ENCODE data around the gene CABP2. TPM values are rescaled to one million over a fixed set of nuclear protein-coding genes. Genes with fewer than 3 reads are reported as not detected.
A peak's percentile ranks its signal among the peaks of the same experiment; 100 is the strongest.

The CABP2 gene
- polyA plus RNA-seq, 1 of the 3 experiments (the other 2 are of a cell fraction): not detected

DNA sequence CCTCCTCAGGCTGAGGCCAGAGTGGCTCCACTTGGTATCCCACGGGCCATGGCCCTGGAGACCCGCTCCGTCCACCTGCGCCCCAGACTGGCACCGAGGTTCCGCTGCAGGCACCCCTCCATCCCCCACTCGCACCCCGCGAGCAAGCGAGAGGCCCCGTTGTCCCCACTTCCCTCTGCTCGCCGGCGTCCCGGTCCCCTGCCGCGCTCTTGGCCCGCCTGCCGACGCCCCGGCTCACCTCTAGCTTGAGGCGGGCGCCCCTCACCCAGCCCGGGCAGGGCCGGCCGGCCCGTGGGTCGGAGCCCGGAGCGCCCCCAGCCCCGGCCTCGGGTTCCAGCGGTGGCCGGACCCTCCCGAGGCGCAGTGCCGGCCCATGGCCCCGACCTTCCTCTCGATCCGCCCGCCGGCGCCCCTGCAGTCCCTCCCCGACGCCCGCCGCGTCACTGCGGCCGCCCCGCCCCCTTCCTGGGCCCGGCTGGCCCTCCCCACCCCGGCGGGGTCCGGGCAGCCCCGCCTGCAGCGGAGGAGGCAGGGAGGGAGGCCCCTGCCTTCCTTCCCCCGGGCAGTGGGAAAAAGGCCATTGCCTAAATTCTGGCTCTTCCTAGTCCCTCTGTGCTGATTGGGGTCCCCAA is 18.2 kb downstream of the CABP2 start, which contains the start of gene PITPNM1:
Gene PITPNM1, minus strand, starts transcription at position 414 of the 632 bp plus-strand sequence. CDS start 1,183 bp downstream, outside the sequence.
- peak within 1 kb of the TSS; percentile 95 for H3K4me2 ChIP-seq

More for the DNA sequence above, 18.2 kb downstream of the CABP2 start, which contains the start of gene PITPNM1:
- ChIA-PET CTCF (interaction anchor here (0.6 to 1.2 kb wide), 10 partner anchors 9 to 811 kb away, joined by 3 to 5 read pairs (median 3); partner anchors contain the start of gene PPP1CA), POLR2A (interaction anchor here (0.7 to 1.0 kb wide), 2 partner anchors 114 to 138 kb away, joined by 3 to 4 read pairs; partner anchors contain the start of gene RAD9A)
- peak within 1 kb of the TSS; percentile 82 for H3K9ac ChIP-seq
- H3F3A ChIP-seq (replicated peaks; ENCODE audit: insufficient read depth): peaks cover 24% of the 10 kb centered on the region
- no peak for TF ChIP-seq CHD2 (IDR thresholded peaks at IDR 0.05; ENCODE audit: low read length, partially characterized antibody)
- no peak for TF ChIP-seq FOXM1 (IDR thresholded peaks at IDR 0.05; ENCODE audit: low read depth)
- TF ChIP-seq RAD21 (IDR thresholded peaks at IDR 0.05; ENCODE audit: low read length): no peak
- TF ChIP-seq, protein P1, sequence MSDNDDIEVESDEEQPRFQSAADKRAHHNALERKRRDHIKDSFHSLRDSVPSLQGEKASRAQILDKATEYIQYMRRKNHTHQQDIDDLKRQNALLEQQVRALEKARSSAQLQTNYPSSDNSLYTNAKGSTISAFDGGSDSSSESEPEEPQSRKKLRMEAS (IDR thresholded peaks at IDR 0.05; ENCODE audit: low read depth): no peak
- no peak for TF ChIP-seq EZH2phosphoT487 (IDR thresholded peaks at IDR 0.05; ENCODE audit: borderline replicate concordance, low read depth)
- TF ChIP-seq, protein P2, sequence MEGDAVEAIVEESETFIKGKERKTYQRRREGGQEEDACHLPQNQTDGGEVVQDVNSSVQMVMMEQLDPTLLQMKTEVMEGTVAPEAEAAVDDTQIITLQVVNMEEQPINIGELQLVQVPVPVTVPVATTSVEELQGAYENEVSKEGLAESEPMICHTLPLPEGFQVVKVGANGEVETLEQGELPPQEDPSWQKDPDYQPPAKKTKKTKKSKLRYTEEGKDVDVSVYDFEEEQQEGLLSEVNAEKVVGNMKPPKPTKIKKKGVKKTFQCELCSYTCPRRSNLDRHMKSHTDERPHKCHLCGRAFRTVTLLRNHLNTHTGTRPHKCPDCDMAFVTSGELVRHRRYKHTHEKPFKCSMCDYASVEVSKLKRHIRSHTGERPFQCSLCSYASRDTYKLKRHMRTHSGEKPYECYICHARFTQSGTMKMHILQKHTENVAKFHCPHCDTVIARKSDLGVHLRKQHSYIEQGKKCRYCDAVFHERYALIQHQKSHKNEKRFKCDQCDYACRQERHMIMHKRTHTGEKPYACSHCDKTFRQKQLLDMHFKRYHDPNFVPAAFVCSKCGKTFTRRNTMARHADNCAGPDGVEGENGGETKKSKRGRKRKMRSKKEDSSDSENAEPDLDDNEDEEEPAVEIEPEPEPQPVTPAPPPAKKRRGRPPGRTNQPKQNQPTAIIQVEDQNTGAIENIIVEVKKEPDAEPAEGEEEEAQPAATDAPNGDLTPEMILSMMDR (IDR thresholded peaks at IDR 0.05): no peak
- TF ChIP-seq, protein P3, sequence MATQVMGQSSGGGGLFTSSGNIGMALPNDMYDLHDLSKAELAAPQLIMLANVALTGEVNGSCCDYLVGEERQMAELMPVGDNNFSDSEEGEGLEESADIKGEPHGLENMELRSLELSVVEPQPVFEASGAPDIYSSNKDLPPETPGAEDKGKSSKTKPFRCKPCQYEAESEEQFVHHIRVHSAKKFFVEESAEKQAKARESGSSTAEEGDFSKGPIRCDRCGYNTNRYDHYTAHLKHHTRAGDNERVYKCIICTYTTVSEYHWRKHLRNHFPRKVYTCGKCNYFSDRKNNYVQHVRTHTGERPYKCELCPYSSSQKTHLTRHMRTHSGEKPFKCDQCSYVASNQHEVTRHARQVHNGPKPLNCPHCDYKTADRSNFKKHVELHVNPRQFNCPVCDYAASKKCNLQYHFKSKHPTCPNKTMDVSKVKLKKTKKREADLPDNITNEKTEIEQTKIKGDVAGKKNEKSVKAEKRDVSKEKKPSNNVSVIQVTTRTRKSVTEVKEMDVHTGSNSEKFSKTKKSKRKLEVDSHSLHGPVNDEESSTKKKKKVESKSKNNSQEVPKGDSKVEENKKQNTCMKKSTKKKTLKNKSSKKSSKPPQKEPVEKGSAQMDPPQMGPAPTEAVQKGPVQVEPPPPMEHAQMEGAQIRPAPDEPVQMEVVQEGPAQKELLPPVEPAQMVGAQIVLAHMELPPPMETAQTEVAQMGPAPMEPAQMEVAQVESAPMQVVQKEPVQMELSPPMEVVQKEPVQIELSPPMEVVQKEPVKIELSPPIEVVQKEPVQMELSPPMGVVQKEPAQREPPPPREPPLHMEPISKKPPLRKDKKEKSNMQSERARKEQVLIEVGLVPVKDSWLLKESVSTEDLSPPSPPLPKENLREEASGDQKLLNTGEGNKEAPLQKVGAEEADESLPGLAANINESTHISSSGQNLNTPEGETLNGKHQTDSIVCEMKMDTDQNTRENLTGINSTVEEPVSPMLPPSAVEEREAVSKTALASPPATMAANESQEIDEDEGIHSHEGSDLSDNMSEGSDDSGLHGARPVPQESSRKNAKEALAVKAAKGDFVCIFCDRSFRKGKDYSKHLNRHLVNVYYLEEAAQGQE (IDR thresholded peaks at IDR 0.05; ENCODE audit: low read depth, low read length): no peak
- TF ChIP-seq GABPA (IDR thresholded peaks at IDR 0.05; ENCODE audit: low read depth): no peak
- no peak for TF ChIP-seq RXRA (IDR thresholded peaks at IDR 0.05; ENCODE audit: borderline replicate concordance, low read depth)
- no peak for TF ChIP-seq NFIC (IDR thresholded peaks at IDR 0.05; ENCODE audit: borderline replicate concordance)
- no peak for TF ChIP-seq MXI1 (IDR thresholded peaks at IDR 0.05; ENCODE audit: low read depth, low read length)
- TF ChIP-seq YY1 (IDR thresholded peaks at IDR 0.05; ENCODE audit: low read depth): no peak
- TF ChIP-seq TAF1 (IDR thresholded peaks at IDR 0.05; ENCODE audit: borderline replicate concordance, low read depth, low read length): no peak
- TF ChIP-seq NRF1 (IDR thresholded peaks at IDR 0.05; ENCODE audit: low read depth, low read length): no peak
- no peaks in the 10 kb centered on the region for H3K9me2 ChIP-seq
- peaks cover 10 to 19% of the 10 kb centered on the region in 2 experiments for H3K36me3 ChIP-seq (replicated peaks in 1 of 2; ENCODE audit: control insufficient read depth in 1 of 2, insufficient read depth in 2 of 2, low read length in 1 of 2)
- peak within 1 kb of the TSS; percentile 80 to 88 for H3K4me3 ChIP-seq (ENCODE audit: low read depth in 2 of 2, low read length in 1 of 2)
- peak; percentile 86 for DNase-seq
- H3K4me1 ChIP-seq (ENCODE audit: control insufficient read depth in 1 of 2, insufficient read depth in 2 of 2, low read depth in 1 of 2, low read length in 1 of 2): peaks cover 10 to 36% of the 10 kb centered on the region in 2 experiments
- 0% methylated on average over 7 of the region's 58 CpGs for WGBS (ENCODE audit: low lambda C conversion rate)
- no peak within 1 kb of the TSS for H2AFZ ChIP-seq (ENCODE audit: low read depth)
- H3K9me3 ChIP-seq: no peaks in the 10 kb centered on the region
- peaks cover 29% of the 10 kb centered on the region for H3K79me2 ChIP-seq (ENCODE audit: insufficient read depth)
- H4K20me1 ChIP-seq (ENCODE audit: insufficient read depth): peaks cover 13% of the 10 kb centered on the region
- no peaks in the 10 kb centered on the region for H3K27me3 ChIP-seq (ENCODE audit: insufficient read depth)
- H3K27ac ChIP-seq (ENCODE audit: low read depth in 2 of 2, low read length in 1 of 2): peak within 1 kb of the TSS; percentile 80 to 87
